ENCODE data around the gene CREBRF.

DNA sequence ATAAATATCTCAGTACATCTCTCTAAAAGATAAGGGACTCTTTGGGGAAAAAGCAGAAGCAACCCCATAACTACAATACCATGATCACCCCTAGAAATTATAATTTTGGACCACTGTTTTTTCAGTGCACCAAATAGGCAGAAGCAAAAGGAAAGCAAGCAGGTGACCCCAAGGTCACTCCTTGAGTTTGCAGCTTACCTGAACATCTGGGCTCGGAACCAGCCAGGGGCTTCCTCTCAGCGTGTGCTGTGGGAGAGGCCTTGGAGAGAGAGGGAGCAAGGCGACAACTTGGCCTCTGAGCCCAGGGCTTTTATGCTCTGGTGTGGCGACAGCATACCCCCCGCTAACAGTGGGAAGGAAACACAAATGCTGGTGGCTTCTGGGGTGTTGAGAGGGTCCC is 105.0 kb downstream of the CREBRF start:
- TF ChIP-seq CTCF (conservative IDR thresholded peaks at IDR 0.05) (no peak), EZH2 (IDR thresholded peaks at IDR 0.05; ENCODE audit: low read depth) (no peak)
